GM23248 (cell line): ENCODE measurements around the gene MYH11. TPM values are rescaled to one million over a fixed set of nuclear protein-coding genes. Genes with fewer than 3 reads are reported as not detected.

Experiments
- DNase-seq: peaks from one replicate; pipeline ENCODE4 v3.0.0-alpha.2; 2015
- H2AFZ ChIP-seq: fragments of 200-600 bp; sonication (generic); 2 replicates; pipeline ENCODE4 v1.6.1; 2016; ENCODE audit warnings: antibody characterized with exemption
- H3F3A ChIP-seq: fragments of 200-600 bp; sonication (generic); 2 replicates; pipeline ENCODE4 v1.6.1; 2016; ENCODE audit warnings: mild to moderate bottlenecking, antibody characterized with exemption, mixed run types; ENCODE audit not compliant: insufficient read depth
- H3K27ac ChIP-seq: fragments of 200-600 bp; sonication (generic); 2 replicates; pipeline ENCODE4 v1.5.1; 2016; ENCODE audit warnings: mild to moderate bottlenecking
- H3K27me3 ChIP-seq: fragments of 200-600 bp; sonication (generic); replicated peaks from 2 replicates; pipeline ENCODE4 v1.6.1; 2016; ENCODE audit warnings: mild to moderate bottlenecking; ENCODE audit not compliant: insufficient read depth
- H3K36me3 ChIP-seq: fragments of 200-600 bp; sonication (generic); 2 replicates; pipeline ENCODE4 v1.6.1; 2016; ENCODE audit warnings: low read depth, mild to moderate bottlenecking
- H3K4me1 ChIP-seq: fragments of 200-600 bp; sonication (generic); 2 replicates; pipeline ENCODE4 v1.6.1; 2016; ENCODE audit warnings: mild to moderate bottlenecking; ENCODE audit not compliant: insufficient read depth
- H3K4me2 ChIP-seq: fragments of 200-600 bp; sonication (generic); one replicate; pipeline ENCODE4 v1.6.1; 2016; ENCODE audit warnings: mild to moderate bottlenecking; ENCODE audit not compliant: unreplicated experiment
- H3K4me3 ChIP-seq: fragments of 200-600 bp; sonication (generic); 2 replicates; pipeline ENCODE4 v1.5.1; 2016; ENCODE audit warnings: mild to moderate bottlenecking
- H3K79me2 ChIP-seq: fragments of 200-600 bp; sonication (generic); 2 replicates; pipeline ENCODE4 v1.6.1; 2016; ENCODE audit warnings: mild to moderate bottlenecking; ENCODE audit not compliant: insufficient read depth
- H3K9ac ChIP-seq: fragments of 200-600 bp; sonication (generic); 2 replicates; pipeline ENCODE4 v1.6.1; 2016; ENCODE audit warnings: mild to moderate bottlenecking
- H3K9me2 ChIP-seq: fragments of 200-600 bp; sonication (generic); 2 replicates; pipeline ENCODE4 v1.6.1; 2016; ENCODE audit warnings: mixed run types, mild to moderate bottlenecking, moderate library complexity; ENCODE audit not compliant: insufficient read depth
- H3K9me3 ChIP-seq: fragments of 200-600 bp; sonication (generic); one replicate; pipeline ENCODE4 v1.6.1; 2017; ENCODE audit warnings: low read depth
- H4K20me1 ChIP-seq: fragments of 200-600 bp; sonication (generic); 2 replicates; pipeline ENCODE4 v1.6.0; 2016; ENCODE audit not compliant: insufficient read depth
- EZH2 ChIP-seq: fragments of 200-600 bp; sonication (generic); IDR thresholded peaks from 2 replicates; pipeline ENCODE4 v1.6.1; 2018; ENCODE audit warnings: antibody characterized with exemption, mild to moderate bottlenecking; ENCODE audit not compliant: insufficient read depth, poor library complexity, severe bottlenecking
- EZH2phosphoT487 ChIP-seq: fragments of 200-600 bp; sonication (generic); IDR thresholded peaks from 2 replicates; pipeline ENCODE4 v1.6.1; 2018; ENCODE audit warnings: antibody characterized with exemption, moderate library complexity, mild to moderate bottlenecking, low read depth; ENCODE audit not compliant: insufficient read depth
- WGBS, 2 experiments: methylation state at CpG; one replicate each; pipeline ENCODE4 v1.1.6; 2015 to 2017; ENCODE audit warnings: low lambda C conversion rate in 2 of 2, low coverage in 1 of 2; ENCODE audit errors: missing lambda C conversion rate in 2 of 2; 5-methylcytosine and 5-hydroxymethylcytosine counted together
- in situ Hi-C: fragments of 300-500 bp; cut with MboI; formaldehyde crosslinking; loops from 2 replicates; pipeline ENCODE4 v1.15.0; 2020
- polyA plus RNA-seq: library from polyadenylated mRNA; unstranded; fragments of >200 nt; fragmentation: Nextera tagmentation; extraction: Ambion mirVana; gene quantifications from 2 replicates; pipeline ENCODE4 v1.2.1, GENCODE V29; 2016
- total RNA-seq: library from RNA; depleted of rRNA; stranded (reverse); fragments of >200 nt; shearing (Covaris generic); gene quantifications from 2 replicates; pipeline ENCODE4 v1.2.3, GENCODE V29; 2014

The MYH11 gene
- total and polyA plus RNA-seq, 2 experiments from 2014 or later: 0.79 TPM; not detected in 1

DNA sequence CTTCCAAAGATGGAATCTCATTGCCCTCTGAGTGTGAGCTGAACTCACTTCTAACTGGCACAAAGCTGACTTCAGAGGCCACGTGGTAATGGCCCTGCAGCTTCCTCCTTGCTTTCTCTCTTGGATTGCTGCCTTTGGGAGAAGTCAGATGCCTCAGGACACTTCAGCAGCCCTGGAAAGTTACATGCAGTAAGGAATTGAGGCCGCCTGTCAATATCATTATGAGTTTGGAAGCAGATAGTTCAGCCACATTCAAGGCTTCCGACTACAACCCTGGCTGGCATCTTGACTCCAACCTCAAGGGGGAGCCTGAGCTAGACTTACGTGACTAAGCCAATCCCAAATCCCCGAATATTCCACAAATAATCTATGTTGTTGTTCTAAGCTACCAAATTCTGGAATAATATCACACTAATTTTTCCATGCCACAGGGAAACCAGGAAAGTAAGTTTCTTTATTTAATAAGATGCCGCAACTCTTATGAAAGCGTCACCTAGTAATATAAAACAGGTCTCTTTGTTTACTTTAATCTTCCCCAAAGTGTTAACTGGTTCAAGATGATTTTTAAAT is 18.0 kb upstream of the MYH11 start:
- Histone ChIP-seq H4K20me1 (no peaks in the 10 kb centered on the region), H3K4me1 (peaks cover 28% of the 10 kb centered on the region), H3K27me3 (no peaks in the 10 kb centered on the region), H3K9ac (peak overlapping the region; percentile 58), H3K4me2 (peak overlapping the region; percentile 37), H3F3A (peaks cover 18% of the 10 kb centered on the region), H3K27ac (peak overlapping the region; percentile 59), H3K79me2 (peaks cover 64% of the 10 kb centered on the region), H3K36me3 (peaks cover 5% of the 10 kb centered on the region; the same call in 1 of the 2 replicates), H3K9me3 (no peaks in the 10 kb centered on the region), H3K4me3 (0 out of 2 replicates have a peak overlapping the region, but pooled peaks have one; percentile 26), H3K9me2 (no peaks in the 10 kb centered on the region), H2AFZ (peak overlapping the region; percentile 79)
- peak; percentile 90 for DNase-seq
- in situ Hi-C loops: no loop called here
- no peak for TF ChIP-seq EZH2phosphoT487
- no peak for TF ChIP-seq EZH2
- WGBS, 2 experiments: 8% methylated on average over 7 of the region's 7 CpGs

DNA sequence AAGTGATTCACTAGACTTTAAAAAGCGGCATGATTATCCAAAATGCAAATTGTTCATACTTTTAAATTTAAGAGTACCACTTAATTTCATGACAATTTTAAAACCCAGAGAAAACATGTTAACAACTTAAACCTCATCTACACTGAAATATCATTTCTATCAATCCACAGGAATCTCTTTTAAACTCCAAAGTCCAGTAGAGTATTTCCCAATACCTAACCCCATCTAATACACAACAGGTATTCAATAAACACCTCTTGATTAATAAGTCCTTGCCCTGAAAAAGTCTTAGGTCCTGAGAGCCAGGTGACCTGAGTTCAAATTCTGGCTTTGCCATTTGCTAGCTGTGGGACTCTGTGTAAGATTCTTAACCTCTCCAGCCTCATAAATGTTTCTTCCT is 16.9 kb upstream of the MYH11 start:
- DNase-seq: no peak
- Histone ChIP-seq H3K9ac (no peak overlapping the region), H3K9me2 (no peaks in the 10 kb centered on the region), H2AFZ (no peak overlapping the region), H3K4me1 (peaks cover 20% of the 10 kb centered on the region), H4K20me1 (no peaks in the 10 kb centered on the region), H3K27ac (no peak overlapping the region), H3F3A (peaks cover 10% of the 10 kb centered on the region), H3K9me3 (no peaks in the 10 kb centered on the region), H3K79me2 (peaks cover 64% of the 10 kb centered on the region), H3K36me3 (peaks cover 5% of the 10 kb centered on the region; the same call in 1 of the 2 replicates), H3K4me3 (no peak overlapping the region), H3K4me2 (no peak overlapping the region), H3K27me3 (no peaks in the 10 kb centered on the region)
- TF ChIP-seq EZH2phosphoT487 (no peak), EZH2 (no peak)
- in situ Hi-C loops: no loop called here
- 100% methylated on average over 1 of the region's 1 CpG for WGBS, 2 experiments

DNA sequence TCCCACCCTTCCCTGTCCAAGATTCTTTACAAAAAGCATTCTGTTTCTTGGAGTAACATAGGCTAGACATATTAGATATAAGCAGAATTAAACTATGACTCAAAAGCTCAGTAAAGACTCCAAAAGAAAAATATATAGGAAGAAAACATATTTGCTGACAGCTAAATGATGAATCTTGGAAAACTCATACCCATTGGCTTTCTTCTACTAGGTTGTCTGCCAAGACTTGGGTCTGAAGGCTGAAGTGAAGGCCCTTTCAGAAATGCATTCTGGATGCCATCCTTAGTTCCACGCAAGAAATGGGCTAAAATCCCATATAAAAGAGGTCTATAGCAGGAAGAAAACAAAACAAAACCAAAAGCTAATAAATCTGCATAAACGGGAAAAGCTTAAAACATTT is 16.5 kb upstream of the MYH11 start:
- in situ Hi-C loops: no loop called here
- Histone ChIP-seq H3K79me2 (peaks cover 60% of the 10 kb centered on the region), H2AFZ (no peak overlapping the region), H3K9me3 (no peaks in the 10 kb centered on the region), H4K20me1 (no peaks in the 10 kb centered on the region), H3F3A (peaks cover 6% of the 10 kb centered on the region), H3K36me3 (peaks cover 5% of the 10 kb centered on the region; the same call in 1 of the 2 replicates), H3K4me3 (no peak overlapping the region), H3K4me2 (no peak overlapping the region), H3K27ac (no peak overlapping the region), H3K9ac (no peak overlapping the region), H3K27me3 (no peaks in the 10 kb centered on the region), H3K9me2 (no peaks in the 10 kb centered on the region), H3K4me1 (peaks cover 15% of the 10 kb centered on the region)
- peak; percentile 18 for DNase-seq
- no peak for TF ChIP-seq EZH2phosphoT487
- TF ChIP-seq EZH2: no peak
- 57 to 63% methylated on average over 2 of the region's 2 CpGs for WGBS, 2 experiments

DNA sequence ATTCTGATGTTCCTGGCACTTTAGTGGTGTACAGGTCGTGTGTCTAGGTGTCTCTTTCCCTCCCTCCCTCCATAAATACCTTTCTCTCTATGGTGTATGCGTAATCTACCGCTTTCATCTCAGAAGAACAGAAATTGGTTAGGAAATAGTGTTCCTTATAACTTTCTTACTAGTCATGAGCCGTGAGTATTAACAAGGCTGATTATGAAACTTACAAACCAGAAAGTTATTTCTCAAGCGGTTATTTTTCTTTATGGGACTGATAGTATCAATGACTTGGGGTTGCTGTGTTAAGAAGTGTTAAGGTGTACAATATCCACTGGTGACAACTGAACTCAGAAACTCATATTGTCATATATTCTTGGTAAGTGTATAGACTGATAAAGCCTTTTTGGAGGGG is 13.2 kb upstream of the MYH11 start:
- no peak for DNase-seq
- in situ Hi-C loops: no loop called here
- Histone ChIP-seq H3K4me1 (peaks cover 24% of the 10 kb centered on the region), H3K36me3 (peaks cover 15% of the 10 kb centered on the region), H3F3A (no peaks in the 10 kb centered on the region; the same call in 1 of the 2 replicates), H3K9me2 (no peaks in the 10 kb centered on the region), H2AFZ (no peak overlapping the region), H3K27ac (no peak overlapping the region), H3K4me2 (no peak overlapping the region), H3K9me3 (no peaks in the 10 kb centered on the region), H3K9ac (no peak overlapping the region), H3K27me3 (no peaks in the 10 kb centered on the region), H4K20me1 (no peaks in the 10 kb centered on the region), H3K4me3 (no peak overlapping the region), H3K79me2 (peaks cover 29% of the 10 kb centered on the region)
- 96 to 98% methylated on average over 5 of the region's 5 CpGs for WGBS, 2 experiments
- no peak for TF ChIP-seq EZH2phosphoT487
- TF ChIP-seq EZH2: no peak

DNA sequence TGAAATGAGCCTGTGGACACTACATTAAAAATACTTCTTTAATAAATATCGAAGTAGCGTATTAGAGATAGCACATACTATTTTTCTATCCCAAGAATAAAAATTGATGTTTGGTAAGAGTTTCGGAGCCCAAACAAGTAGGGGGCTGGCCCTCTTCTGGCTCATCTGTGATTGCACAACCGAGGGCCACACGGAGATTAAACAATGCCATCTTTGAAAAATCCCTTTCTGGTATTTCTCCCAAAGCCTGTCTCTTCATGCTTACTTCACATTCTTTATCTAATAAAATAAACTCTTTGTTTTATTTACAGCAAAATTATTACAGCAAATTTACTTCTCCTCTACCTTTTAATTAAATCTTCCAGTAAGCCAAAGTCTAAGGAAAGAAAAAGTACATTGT is 9.6 kb upstream of the MYH11 start:
- Histone ChIP-seq H2AFZ (no peak overlapping the region), H3K27ac (no peak overlapping the region), H3K9me2 (no peaks in the 10 kb centered on the region), H3K4me3 (no peak overlapping the region), H4K20me1 (no peaks in the 10 kb centered on the region), H3K79me2 (peaks cover 2% of the 10 kb centered on the region), H3K9ac (no peak overlapping the region), H3F3A (no peaks in the 10 kb centered on the region; the same call in 1 of the 2 replicates), H3K27me3 (no peaks in the 10 kb centered on the region), H3K9me3 (no peaks in the 10 kb centered on the region), H3K36me3 (peaks cover 13% of the 10 kb centered on the region), H3K4me1 (peaks cover 12% of the 10 kb centered on the region), H3K4me2 (no peak overlapping the region)
- in situ Hi-C loops: no loop called here
- WGBS, 2 experiments: 43 to 44% methylated on average over 5 of the region's 5 CpGs
- DNase-seq: peak; percentile 46
- TF ChIP-seq EZH2phosphoT487: no peak
